Measurements from ENCODE around the gene ATXN7L2.

Gene ATXN7L2

GRCh38 chr1:109527846-109528695 is 44.4 kb downstream of the ATXN7L2 start:
- no peak for DNase-seq (ENCODE audit: low spot score)

- no peak for DNase-seq (ENCODE audit: low spot score)
Observed at GRCh38 chr1:109528712-109529111, 45.0 kb downstream of the ATXN7L2 start.

GRCh38 chr1:109529881-109530456 is 46.3 kb downstream of the ATXN7L2 start:
- DNase-seq (ENCODE audit: low spot score): no peak

- no peak for DNase-seq (ENCODE audit: low spot score)
Observed at GRCh38 chr1:109530457-109531087, 46.9 kb downstream of the ATXN7L2 start.

GRCh38 chr1:109531380-109531779 is 47.7 kb downstream of the ATXN7L2 start:
- no peak for DNase-seq (ENCODE audit: low spot score)

GRCh38 chr1:109531826-109532364 is 48.2 kb downstream of the ATXN7L2 start:
- no peak for DNase-seq (ENCODE audit: low spot score)

- peak; percentile 69 for DNase-seq (ENCODE audit: low spot score)
Observed at GRCh38 chr1:109532365-109533136, 48.8 kb downstream of the ATXN7L2 start.

- DNase-seq (ENCODE audit: low spot score): no peak
Observed at GRCh38 chr1:109534307-109534858, 50.7 kb downstream of the ATXN7L2 start.

GRCh38 chr1:109535481-109535880 is 51.8 kb downstream of the ATXN7L2 start:
- DNase-seq (ENCODE audit: low spot score): no peak

GRCh38 chr1:109535971-109536491 is 52.3 kb downstream of the ATXN7L2 start:
- DNase-seq (ENCODE audit: low spot score): no peak

GRCh38 chr1:109537450-109538178 is 53.9 kb downstream of the ATXN7L2 start:
- DNase-seq (ENCODE audit: low spot score): no peak

- no peak for DNase-seq (ENCODE audit: low spot score)
Observed at GRCh38 chr1:109538827-109539555, 55.3 kb downstream of the ATXN7L2 start.

GRCh38 chr1:109539676-109540075 is 56.0 kb downstream of the ATXN7L2 start, which contains the start of gene GPR61:
Gene GPR61 (plus strand): TSS chr1:109539872. CDS start chr1:109543023, 3,151 bp downstream.
- DNase-seq (ENCODE audit: low spot score): no peak

- no peak for DNase-seq (ENCODE audit: low spot score)
Observed at GRCh38 chr1:109541102-109541501, 57.4 kb downstream of the ATXN7L2 start.
